Measurements from ENCODE around the gene STEEP1. TPM values are rescaled to one million over a fixed set of nuclear protein-coding genes. Genes with fewer than 3 reads are reported as not detected.
"Not testable (repeated sequence)": the region's sequence is repeated elsewhere in the genome, so short reads cannot be mapped to it uniquely, and the experiment has no call there.

Gene STEEP1
- total RNA-seq, 4 donors from 2014 or later: 19.2 to 35.5 (median 30.2) TPM

GRCh38 chrX:119497185-119497584 lies 68.0 kb downstream of the STEEP1 start:
- H3K36me3 ChIP-seq: no peaks in the 10 kb centered on the region
- no peak overlapping the region for H3K4me3 ChIP-seq
- 68 to 73% methylated on average over 1 of the region's 1 CpG for WGBS, 2 donors
- H3K9me3 ChIP-seq: no peaks in the 10 kb centered on the region
- no peaks in the 10 kb centered on the region for H3K4me1 ChIP-seq
- H3K27me3 ChIP-seq: no peaks in the 10 kb centered on the region
- DNase-seq (ENCODE audit: low spot score in 2 of 2): no peak
- H3K27ac ChIP-seq: no peak overlapping the region
- TF ChIP-seq POLR2A (IDR thresholded peaks at IDR 0.05) (no peak), EP300 (IDR thresholded peaks at IDR 0.05) (no peak)
- TF ChIP-seq, protein P1, sequence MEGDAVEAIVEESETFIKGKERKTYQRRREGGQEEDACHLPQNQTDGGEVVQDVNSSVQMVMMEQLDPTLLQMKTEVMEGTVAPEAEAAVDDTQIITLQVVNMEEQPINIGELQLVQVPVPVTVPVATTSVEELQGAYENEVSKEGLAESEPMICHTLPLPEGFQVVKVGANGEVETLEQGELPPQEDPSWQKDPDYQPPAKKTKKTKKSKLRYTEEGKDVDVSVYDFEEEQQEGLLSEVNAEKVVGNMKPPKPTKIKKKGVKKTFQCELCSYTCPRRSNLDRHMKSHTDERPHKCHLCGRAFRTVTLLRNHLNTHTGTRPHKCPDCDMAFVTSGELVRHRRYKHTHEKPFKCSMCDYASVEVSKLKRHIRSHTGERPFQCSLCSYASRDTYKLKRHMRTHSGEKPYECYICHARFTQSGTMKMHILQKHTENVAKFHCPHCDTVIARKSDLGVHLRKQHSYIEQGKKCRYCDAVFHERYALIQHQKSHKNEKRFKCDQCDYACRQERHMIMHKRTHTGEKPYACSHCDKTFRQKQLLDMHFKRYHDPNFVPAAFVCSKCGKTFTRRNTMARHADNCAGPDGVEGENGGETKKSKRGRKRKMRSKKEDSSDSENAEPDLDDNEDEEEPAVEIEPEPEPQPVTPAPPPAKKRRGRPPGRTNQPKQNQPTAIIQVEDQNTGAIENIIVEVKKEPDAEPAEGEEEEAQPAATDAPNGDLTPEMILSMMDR (IDR thresholded peaks at IDR 0.05): no peak

GRCh38 chrX:119495734-119496726 lies 69.2 kb downstream of the STEEP1 start:
- no peaks in the 10 kb centered on the region for H3K4me1 ChIP-seq
- DNase-seq (ENCODE audit: low spot score in 2 of 2): no peak
- TF ChIP-seq, protein P1 (IDR thresholded peaks at IDR 0.05): no peak
- H3K4me3 ChIP-seq: no peak overlapping the region
- no peak overlapping the region for H3K27ac ChIP-seq
- no peaks in the 10 kb centered on the region for H3K9me3 ChIP-seq
- no peaks in the 10 kb centered on the region for H3K36me3 ChIP-seq
- WGBS, 2 donors: 67 to 82% methylated on average over 4 to 10 of the region's 10 CpGs
- H3K27me3 ChIP-seq: no peaks in the 10 kb centered on the region

DNA sequence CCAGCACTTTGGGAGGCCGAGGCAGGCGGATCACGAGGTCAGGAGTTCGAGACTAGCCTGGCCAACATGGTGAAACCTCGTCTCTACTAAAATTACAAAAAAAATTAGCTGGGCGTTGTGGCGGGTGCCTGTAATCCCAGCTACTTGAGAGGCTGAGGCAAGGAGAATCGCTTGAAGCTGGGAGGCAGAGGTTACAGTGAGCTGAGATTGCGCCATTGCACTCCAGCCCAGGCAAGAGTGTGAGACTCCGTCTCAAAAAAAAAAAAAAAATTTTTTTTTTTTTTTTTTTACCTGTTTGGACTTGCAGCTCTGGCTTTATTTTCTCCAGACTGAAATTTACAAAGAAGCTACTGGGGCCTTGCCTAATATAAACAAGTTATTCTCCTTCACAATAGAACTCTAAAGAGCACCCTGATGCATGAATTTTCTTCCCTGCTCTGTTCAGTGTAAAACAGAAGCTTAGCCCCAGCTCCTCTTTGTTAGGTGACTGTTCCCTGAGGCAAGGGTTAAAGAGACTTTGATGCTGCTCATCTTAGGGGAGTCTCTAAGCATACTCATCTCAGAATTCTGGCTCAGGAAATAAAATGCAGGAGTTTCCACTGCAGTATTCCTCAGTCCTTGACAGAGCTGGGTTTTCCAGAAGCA lies 71.2 kb downstream of the STEEP1 start:
- H3K27ac ChIP-seq; H3K9me3 ChIP-seq; H3K4me1 ChIP-seq; H3K27me3 ChIP-seq; DNase-seq (ENCODE audit: low spot score in 2 of 2); H3K4me3 ChIP-seq; H3K36me3 ChIP-seq: not testable (repeated sequence)
- WGBS, 2 donors: 78 to 86% methylated on average over 10 of the region's 10 CpGs

DNA sequence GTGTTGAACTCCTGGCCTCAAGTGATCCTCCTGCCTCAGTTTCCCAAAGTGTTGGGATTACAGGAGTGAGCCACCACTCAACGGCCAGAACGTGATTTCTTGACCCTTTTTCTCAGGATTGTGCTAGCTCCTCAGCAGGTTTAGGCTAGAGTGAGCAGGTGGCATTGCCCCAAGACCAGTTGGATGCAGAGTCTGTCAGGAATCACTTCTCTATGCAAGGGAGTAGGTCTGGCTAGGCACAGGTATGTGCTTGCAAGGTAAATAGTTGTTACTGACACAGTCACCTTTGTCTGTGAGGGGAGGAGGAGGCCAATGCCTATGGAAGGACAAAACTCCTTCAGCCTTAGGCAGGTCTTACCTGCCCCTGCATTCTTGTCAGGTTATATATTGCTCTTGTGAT lies 72.7 kb downstream of the STEEP1 start:
- Histone ChIP-seq H3K27me3 (no peaks in the 10 kb centered on the region), H3K4me3 (no peak overlapping the region), H3K27ac (no peak overlapping the region), H3K4me1 (no peaks in the 10 kb centered on the region), H3K36me3 (no peaks in the 10 kb centered on the region), H3K9me3 (no peaks in the 10 kb centered on the region)
- TF ChIP-seq EP300 (IDR thresholded peaks at IDR 0.05) (no peak), POLR2A (IDR thresholded peaks at IDR 0.05) (no peak)
- TF ChIP-seq, protein P1 (IDR thresholded peaks at IDR 0.05): no peak
- WGBS, 2 donors: 68 to 71% methylated on average over 2 of the region's 2 CpGs
- DNase-seq (ENCODE audit: low spot score in 2 of 2): no peak

- no peak for DNase-seq (ENCODE audit: low spot score in 2 of 2)
- Histone ChIP-seq H3K4me1 (no peaks in the 10 kb centered on the region), H3K27ac (no peak overlapping the region), H3K36me3 (no peaks in the 10 kb centered on the region), H3K4me3 (no peak overlapping the region), H3K9me3 (no peaks in the 10 kb centered on the region), H3K27me3 (no peaks in the 10 kb centered on the region)
- TF ChIP-seq POLR2A (IDR thresholded peaks at IDR 0.05) (no peak), EP300 (IDR thresholded peaks at IDR 0.05) (no peak)
- TF ChIP-seq, protein P1 (IDR thresholded peaks at IDR 0.05): no peak
- 87 to 88% methylated on average over 13 of the region's 13 CpGs for WGBS, 2 donors
These were observed 75.8 kb downstream of the STEEP1 start for GRCh38 chrX:119489212-119490074.
